AG04450 (cell line): Measurements from ENCODE around the gene PRKN. TPM values are rescaled to one million over a fixed set of nuclear protein-coding genes. Genes with fewer than 3 reads are reported as not detected.

Experiments used
- CTCF ChIA-PET: fragments of 300-600, 350-600 bp; formaldehyde crosslinking; extraction: SDS; loops from one replicate; lab custom pipeline; 2022; ENCODE audit warnings: antibody characterized with exemption, inconsistent platforms; lab: Charles Lee
- POLR2A ChIA-PET: fragments of 350-600 bp; formaldehyde crosslinking; extraction: SDS; loops from one replicate; lab custom pipeline; 2021; ENCODE audit warnings: antibody characterized with exemption, inconsistent platforms; lab: Yijun Ruan, JAX
- DNase-seq: peaks from one replicate; pipeline ENCODE4 v3.0.0-alpha.2; 2011; ENCODE audit warnings: low read depth, low spot score
- H3K27ac ChIP-seq: one replicate; pipeline ENCODE4 v1.5.1; 2012; ENCODE audit warnings: low read depth, low read length, control low read depth
- H3K27me3 ChIP-seq: one replicate; pipeline ENCODE4 v1.6.0; 2012; ENCODE audit warnings: low read length; ENCODE audit not compliant: control insufficient read depth, insufficient read depth
- H3K4me3 ChIP-seq: 2 replicates; pipeline ENCODE4 v1.5.1; 2011; ENCODE audit warnings: mild to moderate bottlenecking, low read depth, low read length, control low read depth
- H3K9me3 ChIP-seq: 2 replicates; pipeline ENCODE4 v1.5.1; 2012; ENCODE audit warnings: low read length; ENCODE audit not compliant: control insufficient read depth, insufficient read depth
- polyA plus RNA-seq: library from polyadenylated mRNA; depleted of rRNA; stranded (reverse); fragments of >200 nt; gene quantifications from 2 replicates; pipeline ENCODE4 v1.2.3, GENCODE V29; 2011
- TF ChIP-seq, protein P1 (sequence below): IDR thresholded peaks from 2 replicates; pipeline ENCODE4 v1.5.1; 2011; ENCODE audit warnings: low read depth, low read length, control low read depth, inconsistent platforms

PRKN gene
- polyA plus RNA-seq, 1 experiment, result not detected

DNA sequence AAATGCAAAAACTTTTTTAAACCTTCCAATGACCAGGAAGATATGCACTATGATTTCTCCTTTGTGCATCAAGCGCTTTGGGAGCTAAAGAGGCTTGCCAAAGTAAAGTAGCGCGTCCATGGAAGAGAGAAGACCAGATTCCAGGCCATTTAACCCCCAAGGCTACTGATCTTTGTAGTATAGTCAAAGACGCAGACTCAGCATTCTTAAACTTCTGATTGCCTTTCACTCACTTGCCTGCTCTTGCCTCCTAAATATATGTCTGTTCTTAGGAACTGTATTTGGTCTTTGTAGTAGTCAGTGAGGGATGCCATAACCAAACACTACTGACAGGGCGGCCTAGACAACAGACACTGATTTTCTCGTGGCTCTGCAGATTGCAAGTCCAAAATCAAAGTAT lies 426.4 kb downstream of the PRKN start:
- CTCF ChIA-PET, result no interaction called here
- Histone ChIP-seq H3K9me3 (peaks cover 10% of the 10 kb centered on the region), H3K27me3 (no peaks in the 10 kb centered on the region), H3K4me3 (no peak overlapping the region), H3K27ac (no peak overlapping the region)
- TF ChIP-seq, protein P1, sequence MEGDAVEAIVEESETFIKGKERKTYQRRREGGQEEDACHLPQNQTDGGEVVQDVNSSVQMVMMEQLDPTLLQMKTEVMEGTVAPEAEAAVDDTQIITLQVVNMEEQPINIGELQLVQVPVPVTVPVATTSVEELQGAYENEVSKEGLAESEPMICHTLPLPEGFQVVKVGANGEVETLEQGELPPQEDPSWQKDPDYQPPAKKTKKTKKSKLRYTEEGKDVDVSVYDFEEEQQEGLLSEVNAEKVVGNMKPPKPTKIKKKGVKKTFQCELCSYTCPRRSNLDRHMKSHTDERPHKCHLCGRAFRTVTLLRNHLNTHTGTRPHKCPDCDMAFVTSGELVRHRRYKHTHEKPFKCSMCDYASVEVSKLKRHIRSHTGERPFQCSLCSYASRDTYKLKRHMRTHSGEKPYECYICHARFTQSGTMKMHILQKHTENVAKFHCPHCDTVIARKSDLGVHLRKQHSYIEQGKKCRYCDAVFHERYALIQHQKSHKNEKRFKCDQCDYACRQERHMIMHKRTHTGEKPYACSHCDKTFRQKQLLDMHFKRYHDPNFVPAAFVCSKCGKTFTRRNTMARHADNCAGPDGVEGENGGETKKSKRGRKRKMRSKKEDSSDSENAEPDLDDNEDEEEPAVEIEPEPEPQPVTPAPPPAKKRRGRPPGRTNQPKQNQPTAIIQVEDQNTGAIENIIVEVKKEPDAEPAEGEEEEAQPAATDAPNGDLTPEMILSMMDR, result no peak
- POLR2A ChIA-PET, result no interaction called here
- no peak for DNase-seq

- no peak for DNase-seq
- Histone ChIP-seq H3K27me3 (no peaks in the 10 kb centered on the region), H3K9me3 (peaks cover 21% of the 10 kb centered on the region), H3K27ac (no peak overlapping the region), H3K4me3 (no peak overlapping the region)
- TF ChIP-seq, protein P1, result no peak
- CTCF ChIA-PET, result no interaction called here
- POLR2A ChIA-PET, result no interaction called here
Observed at GRCh38 chr6:162294029-162294428, 433.5 kb downstream of the PRKN start.

DNA sequence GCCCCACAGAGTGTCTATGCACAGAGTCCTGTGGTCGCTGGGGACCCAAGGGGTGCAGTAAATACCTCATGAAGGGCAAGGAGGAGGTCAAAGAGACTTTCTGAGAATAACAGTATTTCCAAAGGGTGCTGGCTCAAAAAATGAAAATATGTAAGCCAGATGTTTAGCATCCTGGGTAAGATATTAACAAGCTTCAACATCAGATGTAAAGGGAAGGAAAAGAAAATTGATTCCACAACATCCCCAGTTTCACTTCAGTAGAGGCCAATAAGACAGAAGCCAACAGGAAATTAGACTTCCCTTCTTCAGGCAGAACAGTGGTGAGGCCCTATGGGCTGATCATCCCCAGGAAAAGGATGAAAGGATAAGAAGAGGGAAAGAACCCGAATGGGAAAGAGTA lies 434.7 kb downstream of the PRKN start:
- Histone ChIP-seq H3K4me3 (no peak overlapping the region), H3K9me3 (peaks cover 26% of the 10 kb centered on the region), H3K27me3 (no peaks in the 10 kb centered on the region), H3K27ac (no peak overlapping the region)
- CTCF ChIA-PET, result no interaction called here
- TF ChIP-seq, protein P1, result no peak
- POLR2A ChIA-PET, result no interaction called here
- DNase-seq, result no peak

DNA sequence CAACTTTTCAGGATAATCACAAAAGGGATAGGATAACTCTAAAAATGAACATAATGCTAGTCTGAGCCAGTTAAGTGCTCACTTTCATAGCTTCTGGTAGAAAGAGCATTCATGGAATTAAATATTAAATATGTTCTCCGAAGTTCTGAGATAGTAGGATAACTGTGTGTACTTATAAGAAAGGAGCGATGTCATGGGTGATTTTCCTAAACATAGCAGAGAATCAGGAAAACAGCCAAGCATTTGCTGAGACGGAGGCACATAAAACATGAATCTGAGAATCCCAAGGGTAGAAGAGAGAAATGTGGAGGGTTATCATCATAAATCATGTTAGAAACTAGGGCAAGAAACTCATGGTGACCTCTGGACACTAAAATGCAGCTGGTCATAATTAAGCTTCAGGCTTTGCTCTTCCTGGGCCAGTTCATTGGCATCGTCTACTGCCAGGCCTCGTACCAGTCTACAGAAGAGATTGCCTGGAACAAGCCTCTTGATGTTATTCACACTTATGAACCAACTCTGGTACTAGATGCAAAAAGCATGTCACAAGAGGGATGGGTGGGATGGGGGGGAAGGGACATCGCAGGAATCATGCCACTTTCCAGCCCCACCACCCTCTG lies 436.6 kb downstream of the PRKN start:
- no peaks in the 10 kb centered on the region for H3K27me3 ChIP-seq
- H3K27ac ChIP-seq, result no peak overlapping the region
- H3K9me3 ChIP-seq, result peaks cover 30% of the 10 kb centered on the region
- ChIA-PET CTCF (no interaction called here), POLR2A (no interaction called here)
- TF ChIP-seq, protein P1, result no peak
- no peak overlapping the region for H3K4me3 ChIP-seq
- DNase-seq, result no peak

DNA sequence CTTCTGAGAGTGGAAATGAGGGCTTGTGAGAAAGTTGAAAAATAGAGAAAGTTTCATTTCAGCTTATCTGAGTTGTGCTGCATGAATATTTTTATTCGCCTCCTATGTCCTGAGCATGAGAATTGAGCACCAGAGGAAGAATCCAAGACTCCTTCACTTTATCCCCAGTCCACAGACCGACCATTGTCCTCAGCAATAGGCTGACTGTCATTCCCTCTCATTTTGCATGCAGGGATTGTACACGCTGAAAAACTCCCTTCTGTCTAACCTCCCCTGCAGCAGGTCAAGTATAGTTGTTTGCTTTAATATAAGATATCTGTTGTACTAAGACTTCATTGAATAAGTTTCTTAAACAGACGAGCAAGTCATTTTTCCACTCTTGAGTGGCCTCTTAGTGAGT lies 437.6 kb downstream of the PRKN start:
- H3K9me3 ChIP-seq, result peaks cover 29% of the 10 kb centered on the region
- TF ChIP-seq, protein P1, result no peak
- ChIA-PET POLR2A (no interaction called here), CTCF (no interaction called here)
- no peak overlapping the region for H3K4me3 ChIP-seq
- DNase-seq, result no peak
- H3K27me3 ChIP-seq, result no peaks in the 10 kb centered on the region
- no peak overlapping the region for H3K27ac ChIP-seq
